ENCODE results near the gene DNAAF1.

DNA sequence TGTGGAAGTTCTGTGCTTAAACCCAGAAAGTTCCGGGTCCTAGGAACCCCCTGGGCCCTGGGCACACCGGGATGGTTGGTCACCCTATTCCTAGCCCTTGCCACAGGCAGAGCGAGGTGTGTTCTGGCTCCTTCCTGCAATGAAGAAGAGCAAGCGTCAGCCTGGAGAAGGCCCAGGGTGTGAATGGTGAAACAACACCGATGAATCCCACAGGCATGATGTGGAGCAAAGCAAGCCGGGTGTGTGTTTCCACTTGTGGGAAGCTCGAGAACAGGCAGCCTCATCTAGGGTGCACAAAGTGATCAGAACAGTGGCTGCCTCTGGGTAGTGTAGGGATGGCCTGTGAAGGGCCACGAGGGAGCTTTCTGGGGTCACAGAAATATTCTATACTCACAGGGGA, 80.9 kb downstream of the DNAAF1 start:
- TF ChIP-seq, protein P1, sequence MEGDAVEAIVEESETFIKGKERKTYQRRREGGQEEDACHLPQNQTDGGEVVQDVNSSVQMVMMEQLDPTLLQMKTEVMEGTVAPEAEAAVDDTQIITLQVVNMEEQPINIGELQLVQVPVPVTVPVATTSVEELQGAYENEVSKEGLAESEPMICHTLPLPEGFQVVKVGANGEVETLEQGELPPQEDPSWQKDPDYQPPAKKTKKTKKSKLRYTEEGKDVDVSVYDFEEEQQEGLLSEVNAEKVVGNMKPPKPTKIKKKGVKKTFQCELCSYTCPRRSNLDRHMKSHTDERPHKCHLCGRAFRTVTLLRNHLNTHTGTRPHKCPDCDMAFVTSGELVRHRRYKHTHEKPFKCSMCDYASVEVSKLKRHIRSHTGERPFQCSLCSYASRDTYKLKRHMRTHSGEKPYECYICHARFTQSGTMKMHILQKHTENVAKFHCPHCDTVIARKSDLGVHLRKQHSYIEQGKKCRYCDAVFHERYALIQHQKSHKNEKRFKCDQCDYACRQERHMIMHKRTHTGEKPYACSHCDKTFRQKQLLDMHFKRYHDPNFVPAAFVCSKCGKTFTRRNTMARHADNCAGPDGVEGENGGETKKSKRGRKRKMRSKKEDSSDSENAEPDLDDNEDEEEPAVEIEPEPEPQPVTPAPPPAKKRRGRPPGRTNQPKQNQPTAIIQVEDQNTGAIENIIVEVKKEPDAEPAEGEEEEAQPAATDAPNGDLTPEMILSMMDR (IDR thresholded peaks at IDR 0.05), result no peak
- TF ChIP-seq KDM1A (IDR thresholded peaks at IDR 0.05; ENCODE audit: low read depth) (no peak), MAFK (IDR thresholded peaks at IDR 0.05; ENCODE audit: partially characterized antibody) (no peak), NFE2L2 (conservative IDR thresholded peaks at IDR 0.05; ENCODE audit: low read length) (no peak), MYC (IDR thresholded peaks at IDR 0.05; ENCODE audit: borderline replicate concordance, low read length) (no peak), RAD21 (conservative IDR thresholded peaks at IDR 0.05 in 1 of 2, IDR thresholded peaks at IDR 0.05 in 1 of 2) (no peak), HEYL (CRISPR knock-in tag; IDR thresholded peaks at IDR 0.05) (no peak), RFX5 (IDR thresholded peaks at IDR 0.05) (no peak), ZC3H11A (IDR thresholded peaks at IDR 0.05) (no peak), POLR2A (IDR thresholded peaks at IDR 0.05; ENCODE audit: low read length) (no peak)
- TF ChIP-seq, protein P2, sequence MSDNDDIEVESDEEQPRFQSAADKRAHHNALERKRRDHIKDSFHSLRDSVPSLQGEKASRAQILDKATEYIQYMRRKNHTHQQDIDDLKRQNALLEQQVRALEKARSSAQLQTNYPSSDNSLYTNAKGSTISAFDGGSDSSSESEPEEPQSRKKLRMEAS (IDR thresholded peaks at IDR 0.05), result no peak
- TF ChIP-seq, protein P3, sequence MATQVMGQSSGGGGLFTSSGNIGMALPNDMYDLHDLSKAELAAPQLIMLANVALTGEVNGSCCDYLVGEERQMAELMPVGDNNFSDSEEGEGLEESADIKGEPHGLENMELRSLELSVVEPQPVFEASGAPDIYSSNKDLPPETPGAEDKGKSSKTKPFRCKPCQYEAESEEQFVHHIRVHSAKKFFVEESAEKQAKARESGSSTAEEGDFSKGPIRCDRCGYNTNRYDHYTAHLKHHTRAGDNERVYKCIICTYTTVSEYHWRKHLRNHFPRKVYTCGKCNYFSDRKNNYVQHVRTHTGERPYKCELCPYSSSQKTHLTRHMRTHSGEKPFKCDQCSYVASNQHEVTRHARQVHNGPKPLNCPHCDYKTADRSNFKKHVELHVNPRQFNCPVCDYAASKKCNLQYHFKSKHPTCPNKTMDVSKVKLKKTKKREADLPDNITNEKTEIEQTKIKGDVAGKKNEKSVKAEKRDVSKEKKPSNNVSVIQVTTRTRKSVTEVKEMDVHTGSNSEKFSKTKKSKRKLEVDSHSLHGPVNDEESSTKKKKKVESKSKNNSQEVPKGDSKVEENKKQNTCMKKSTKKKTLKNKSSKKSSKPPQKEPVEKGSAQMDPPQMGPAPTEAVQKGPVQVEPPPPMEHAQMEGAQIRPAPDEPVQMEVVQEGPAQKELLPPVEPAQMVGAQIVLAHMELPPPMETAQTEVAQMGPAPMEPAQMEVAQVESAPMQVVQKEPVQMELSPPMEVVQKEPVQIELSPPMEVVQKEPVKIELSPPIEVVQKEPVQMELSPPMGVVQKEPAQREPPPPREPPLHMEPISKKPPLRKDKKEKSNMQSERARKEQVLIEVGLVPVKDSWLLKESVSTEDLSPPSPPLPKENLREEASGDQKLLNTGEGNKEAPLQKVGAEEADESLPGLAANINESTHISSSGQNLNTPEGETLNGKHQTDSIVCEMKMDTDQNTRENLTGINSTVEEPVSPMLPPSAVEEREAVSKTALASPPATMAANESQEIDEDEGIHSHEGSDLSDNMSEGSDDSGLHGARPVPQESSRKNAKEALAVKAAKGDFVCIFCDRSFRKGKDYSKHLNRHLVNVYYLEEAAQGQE (IDR thresholded peaks at IDR 0.05), result no peak

All from A549 (cell line).